BLaER1 (cell line): Measurements from ENCODE around the gene OPN3.
"Not testable (repeated sequence)": the region's sequence is repeated elsewhere in the genome, so short reads cannot be mapped to it uniquely, and the experiment has no call there.

Experiments used
- H3K27ac ChIP-seq: shearing (Covaris generic); formaldehyde crosslinking; 2 replicates; pipeline ENCODE4 v1.8.1; 2022
- H3K27me3 ChIP-seq: shearing (Covaris generic); formaldehyde crosslinking; 2 replicates; pipeline ENCODE4 v1.8.1; 2022
- H3K36me3 ChIP-seq: shearing (Covaris generic); formaldehyde crosslinking; 2 replicates; pipeline ENCODE4 v1.8.1; 2022
- H3K4me1 ChIP-seq: shearing (Covaris generic); formaldehyde crosslinking; 2 replicates; pipeline ENCODE4 v1.8.1; 2022
- H3K4me2 ChIP-seq: shearing (Covaris generic); formaldehyde crosslinking; 2 replicates; pipeline ENCODE4 v1.8.1; 2022
- H3K4me3 ChIP-seq: shearing (Covaris generic); formaldehyde crosslinking; 2 replicates; pipeline ENCODE4 v1.8.1; 2022
- H3K9ac ChIP-seq: shearing (Covaris generic); formaldehyde crosslinking; 2 replicates; pipeline ENCODE4 v1.8.1; 2022
- H3K9me3 ChIP-seq: shearing (Covaris generic); formaldehyde crosslinking; 2 replicates; pipeline ENCODE4 v1.8.1; 2022
- H4K20me1 ChIP-seq: shearing (Covaris generic); formaldehyde crosslinking; 2 replicates; pipeline ENCODE4 v1.8.1; 2022
- Cebpa-rat ChIP-seq: shearing (Covaris generic); IDR thresholded peaks from 2 replicates; pipeline ENCODE4 v1.8.1; 2022

The OPN3 gene

GRCh38 chr1:241640149-241640866, at the start of gene OPN3, which contains the start of gene CHML:
Gene OPN3 (minus strand): TSS chr1:241640369. CDS start chr1:241640254, 115 bp downstream.
Gene CHML (minus strand): TSS chr1:241640369. CDS start chr1:241635766, 4,603 bp downstream.
- H3K27ac ChIP-seq: peak within 1 kb of the TSS; percentile 90
- H3K9me3 ChIP-seq: peaks cover 9% of the 10 kb centered on the region

GRCh38 chr1:241688940-241689368, 48.8 kb upstream of the OPN3 start:
- Histone ChIP-seq H3K36me3 (no peaks in the 10 kb centered on the region), H3K4me3 (no peak overlapping the region), H3K9me3 (no peaks in the 10 kb centered on the region), H3K9ac (no peak overlapping the region), H3K4me1 (no peaks in the 10 kb centered on the region), H3K27ac (no peak overlapping the region), H3K4me2 (no peak overlapping the region), H3K27me3 (no peaks in the 10 kb centered on the region), H4K20me1 (no peaks in the 10 kb centered on the region)
- TF ChIP-seq Cebpa-rat: no peak

More at GRCh38 chr1:241640149-241640866, at the start of gene OPN3, which contains the start of gene CHML:
- Histone ChIP-seq H4K20me1 (peaks cover 11% of the 10 kb centered on the region; the same call in 1 of the 2 replicates), H3K4me1 (peaks cover 50% of the 10 kb centered on the region), H3K9ac (peak within 1 kb of the TSS; percentile 91), H3K36me3 (peaks cover 3% of the 10 kb centered on the region), H3K4me2 (peak within 1 kb of the TSS; percentile 90), H3K27me3 (no peaks in the 10 kb centered on the region), H3K4me3 (peak within 1 kb of the TSS; percentile 91)
- no peak for TF ChIP-seq Cebpa-rat

- Histone ChIP-seq H3K4me1 (no peaks in the 10 kb centered on the region), H4K20me1 (no peaks in the 10 kb centered on the region), H3K4me2 (no peak overlapping the region), H3K27ac (no peak overlapping the region), H3K36me3 (no peaks in the 10 kb centered on the region), H3K4me3 (no peak overlapping the region), H3K9me3 (no peaks in the 10 kb centered on the region), H3K27me3 (no peaks in the 10 kb centered on the region), H3K9ac (no peak overlapping the region)
- no peak for TF ChIP-seq Cebpa-rat
Measured at GRCh38 chr1:241684108-241684507, 43.9 kb upstream of the OPN3 start.

- no peak overlapping the region for H3K9ac ChIP-seq
- no peaks in the 10 kb centered on the region for H3K9me3 ChIP-seq
- TF ChIP-seq Cebpa-rat: no peak
- no peaks in the 10 kb centered on the region for H3K4me1 ChIP-seq
- H3K36me3 ChIP-seq: no peaks in the 10 kb centered on the region
- no peaks in the 10 kb centered on the region for H4K20me1 ChIP-seq
- H3K4me3 ChIP-seq: no peak overlapping the region
- no peak overlapping the region for H3K27ac ChIP-seq
- no peaks in the 10 kb centered on the region for H3K27me3 ChIP-seq
- no peak overlapping the region for H3K4me2 ChIP-seq
Measured at GRCh38 chr1:241682921-241683320, 42.8 kb upstream of the OPN3 start.

GRCh38 chr1:241681861-241682448, 41.8 kb upstream of the OPN3 start:
- not testable (repeated sequence) for H3K36me3 ChIP-seq, H4K20me1 ChIP-seq, H3K27ac ChIP-seq, H3K4me2 ChIP-seq, H3K4me1 ChIP-seq, H3K4me3 ChIP-seq, H3K9me3 ChIP-seq, H3K27me3 ChIP-seq, H3K9ac ChIP-seq

- Histone ChIP-seq H3K27ac (no peak overlapping the region), H3K4me1 (no peaks in the 10 kb centered on the region), H3K4me2 (no peak overlapping the region), H3K36me3 (no peaks in the 10 kb centered on the region), H3K27me3 (no peaks in the 10 kb centered on the region), H3K4me3 (no peak overlapping the region), H3K9ac (no peak overlapping the region), H4K20me1 (no peaks in the 10 kb centered on the region), H3K9me3 (no peaks in the 10 kb centered on the region)
- no peak for TF ChIP-seq Cebpa-rat
Measured at GRCh38 chr1:241679961-241680360, 39.8 kb upstream of the OPN3 start.

- Histone ChIP-seq H3K4me2 (no peak overlapping the region), H3K9ac (no peak overlapping the region), H3K9me3 (no peaks in the 10 kb centered on the region), H3K36me3 (no peaks in the 10 kb centered on the region), H3K27ac (no peak overlapping the region), H3K27me3 (no peaks in the 10 kb centered on the region), H3K4me1 (no peaks in the 10 kb centered on the region), H3K4me3 (no peak overlapping the region), H4K20me1 (no peaks in the 10 kb centered on the region)
- no peak for TF ChIP-seq Cebpa-rat
Measured at GRCh38 chr1:241679404-241679803, 39.2 kb upstream of the OPN3 start.

GRCh38 chr1:241678536-241678935, 38.4 kb upstream of the OPN3 start:
- H4K20me1 ChIP-seq: no peaks in the 10 kb centered on the region
- no peaks in the 10 kb centered on the region for H3K36me3 ChIP-seq
- no peak overlapping the region for H3K9ac ChIP-seq
- H3K9me3 ChIP-seq: no peaks in the 10 kb centered on the region
- H3K4me2 ChIP-seq: no peak overlapping the region
- H3K27me3 ChIP-seq: no peaks in the 10 kb centered on the region
- H3K4me1 ChIP-seq: no peaks in the 10 kb centered on the region
- no peak overlapping the region for H3K27ac ChIP-seq
- H3K4me3 ChIP-seq: no peak overlapping the region
- TF ChIP-seq Cebpa-rat: no peak

- no peaks in the 10 kb centered on the region for H4K20me1 ChIP-seq
- H3K9me3 ChIP-seq: no peaks in the 10 kb centered on the region
- H3K4me3 ChIP-seq: no peak overlapping the region
- no peak for TF ChIP-seq Cebpa-rat
- no peaks in the 10 kb centered on the region for H3K4me1 ChIP-seq
- H3K27ac ChIP-seq: no peak overlapping the region
- H3K9ac ChIP-seq: no peak overlapping the region
- no peaks in the 10 kb centered on the region for H3K36me3 ChIP-seq
- H3K4me2 ChIP-seq: no peak overlapping the region
- H3K27me3 ChIP-seq: no peaks in the 10 kb centered on the region
Measured at GRCh38 chr1:241677201-241677600, 37.0 kb upstream of the OPN3 start.

- H3K27me3 ChIP-seq: no peaks in the 10 kb centered on the region
- TF ChIP-seq Cebpa-rat: no peak
- H3K9me3 ChIP-seq: no peaks in the 10 kb centered on the region
- H3K27ac ChIP-seq: no peak overlapping the region
- no peak overlapping the region for H3K4me3 ChIP-seq
- H3K4me1 ChIP-seq: no peaks in the 10 kb centered on the region
- no peak overlapping the region for H3K9ac ChIP-seq
- H3K4me2 ChIP-seq: no peak overlapping the region
- H4K20me1 ChIP-seq: no peaks in the 10 kb centered on the region
- no peaks in the 10 kb centered on the region for H3K36me3 ChIP-seq
Measured at GRCh38 chr1:241675983-241676382, 35.8 kb upstream of the OPN3 start.
